Measurements from ENCODE around the gene SYNDIG1.

SYNDIG1 gene

GRCh38 chr20:24470746-24471582 is 1.5 kb downstream of the SYNDIG1 start:
- DNase-seq (ENCODE audit: low read depth in 1 of 2, low spot score in 1 of 2) = no peak

GRCh38 chr20:24472426-24472825 is 3.0 kb downstream of the SYNDIG1 start:
- DNase-seq (ENCODE audit: low read depth in 1 of 2, low spot score in 1 of 2) = no peak

DNA sequence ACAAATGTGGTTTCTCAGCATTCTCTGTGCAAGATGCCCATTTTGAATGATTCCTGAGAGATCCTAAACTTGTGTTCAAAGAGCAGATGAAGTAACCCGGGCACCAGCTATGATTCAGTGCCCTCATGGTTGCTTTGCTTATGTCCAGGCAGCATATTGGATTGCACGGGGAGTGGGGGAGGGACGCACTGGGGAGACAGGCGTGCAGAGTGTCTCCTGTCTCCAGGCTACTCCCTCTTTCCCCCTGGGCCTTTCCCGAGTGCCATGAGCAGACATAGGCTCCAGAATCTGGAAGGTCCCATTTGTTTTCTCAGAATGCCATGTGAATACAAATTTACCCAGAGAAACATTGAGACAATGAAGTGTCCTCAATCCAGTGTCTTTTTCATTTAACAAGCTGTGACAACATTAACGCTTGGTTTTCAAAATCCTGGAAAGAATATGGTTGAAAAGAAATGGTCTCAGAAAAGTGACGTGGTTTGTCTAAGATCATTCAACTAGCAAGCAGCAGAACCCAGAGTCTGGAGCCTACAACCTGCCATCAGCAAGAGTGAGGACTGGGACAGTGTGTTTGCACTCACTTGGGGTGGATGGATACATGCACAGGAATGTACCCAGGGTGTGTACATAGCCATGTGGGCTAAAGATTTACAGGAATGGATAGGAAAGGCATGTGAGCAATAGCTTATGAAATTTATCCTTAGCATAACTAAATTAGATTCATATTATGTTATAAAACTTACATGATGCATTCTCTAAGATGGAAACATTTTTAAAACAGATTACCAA is 4.2 kb downstream of the SYNDIG1 start:
- no peak for DNase-seq (ENCODE audit: low read depth in 1 of 2, low spot score in 1 of 2)

DNA sequence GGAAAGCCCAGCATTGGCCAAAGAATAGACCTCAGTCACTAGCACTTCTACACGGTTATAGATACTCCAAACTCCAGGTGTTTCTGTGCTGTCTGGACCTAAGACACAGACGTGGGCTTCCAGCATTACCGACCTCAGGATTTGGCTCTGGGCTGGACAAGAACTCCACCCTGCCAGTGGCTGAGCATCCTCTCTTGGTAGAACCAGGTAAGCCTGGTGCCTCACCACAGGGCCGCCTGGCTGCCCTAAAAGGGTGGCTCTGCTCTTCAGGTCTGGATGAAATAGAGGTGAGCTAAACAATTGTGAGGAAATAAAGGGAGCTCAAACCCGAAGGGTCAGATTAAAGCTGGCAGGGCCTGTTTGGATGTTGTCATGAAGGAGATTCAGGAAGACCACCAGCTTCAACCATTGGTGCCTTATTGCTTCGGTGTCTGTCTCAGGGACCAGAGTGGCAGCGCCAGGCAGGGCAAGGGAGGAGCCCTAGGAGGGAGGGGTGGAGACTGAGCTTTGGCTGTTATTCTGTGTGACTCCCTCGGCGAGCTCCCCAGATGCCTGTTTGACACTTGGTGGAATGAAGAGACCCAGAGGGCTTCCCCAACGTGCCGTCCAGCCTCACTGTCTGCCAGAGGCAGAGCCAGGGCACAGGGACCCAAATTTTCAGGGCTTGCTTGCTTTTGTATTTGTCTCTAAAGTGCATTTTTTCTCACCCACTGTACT is 8.6 kb downstream of the SYNDIG1 start:
- DNase-seq (ENCODE audit: low read depth in 1 of 2, low spot score in 1 of 2) = no peak

GRCh38 chr20:24478584-24478983 is 9.2 kb downstream of the SYNDIG1 start:
- DNase-seq (ENCODE audit: low read depth in 1 of 2, low spot score in 1 of 2) = no peak

- no peak for DNase-seq (ENCODE audit: low read depth in 1 of 2, low spot score in 1 of 2)
Measured at GRCh38 chr20:24479106-24479505, 9.7 kb downstream of the SYNDIG1 start.

GRCh38 chr20:24479595-24479994 is 10.2 kb downstream of the SYNDIG1 start:
- DNase-seq (ENCODE audit: low read depth in 1 of 2, low spot score in 1 of 2) = no peak

GRCh38 chr20:24480509-24480908 is 11.1 kb downstream of the SYNDIG1 start:
- DNase-seq (ENCODE audit: low read depth in 1 of 2, low spot score in 1 of 2) = no peak

DNA sequence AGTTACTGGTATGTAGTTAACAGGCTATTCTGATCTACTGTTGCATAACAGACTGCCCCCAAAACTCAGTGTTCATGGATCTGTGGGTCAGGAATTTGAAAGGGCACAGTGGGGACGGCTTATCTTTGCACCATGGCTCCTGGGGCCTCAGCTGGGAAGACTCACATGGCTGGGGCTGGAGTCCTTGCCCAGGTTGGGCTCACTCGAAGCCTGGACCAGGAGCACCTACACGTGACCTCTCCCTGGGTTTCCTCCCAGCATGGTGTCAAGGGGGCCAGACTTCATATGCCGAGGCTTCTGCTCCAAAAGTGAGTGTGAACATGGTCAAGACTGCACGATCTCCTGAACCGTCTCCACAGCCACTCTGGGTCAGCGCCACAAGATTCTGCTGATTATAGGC is 11.7 kb downstream of the SYNDIG1 start:
- no peak for DNase-seq (ENCODE audit: low read depth in 1 of 2, low spot score in 1 of 2)

- DNase-seq (ENCODE audit: low read depth in 1 of 2, low spot score in 1 of 2) = no peak
Measured at GRCh38 chr20:24483435-24484080, 14.1 kb downstream of the SYNDIG1 start.

GRCh38 chr20:24484081-24484450 is 14.6 kb downstream of the SYNDIG1 start:
- no peak for DNase-seq (ENCODE audit: low read depth in 1 of 2, low spot score in 1 of 2)

DNA sequence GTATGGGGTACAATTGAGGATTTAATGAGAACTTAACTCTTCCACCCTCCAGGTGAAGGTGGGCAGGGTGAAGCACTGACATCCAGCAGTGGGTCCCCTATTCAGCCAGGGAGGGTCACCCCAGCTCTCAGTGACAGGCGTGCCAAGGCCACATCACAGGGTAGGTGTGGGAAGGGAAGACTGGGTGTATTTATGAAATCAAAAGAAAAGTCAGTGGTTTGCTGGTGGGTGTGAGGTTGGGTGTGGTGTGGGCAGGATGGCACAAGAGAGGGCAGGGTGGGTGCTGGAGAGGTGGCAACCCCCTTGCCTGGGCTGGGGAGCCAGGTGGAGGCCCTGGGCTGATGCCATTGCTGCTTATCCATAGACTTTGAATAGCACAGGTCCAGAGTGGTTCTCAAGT is 16.6 kb downstream of the SYNDIG1 start:
- DNase-seq (ENCODE audit: low read depth in 1 of 2, low spot score in 1 of 2) = no peak

DNA sequence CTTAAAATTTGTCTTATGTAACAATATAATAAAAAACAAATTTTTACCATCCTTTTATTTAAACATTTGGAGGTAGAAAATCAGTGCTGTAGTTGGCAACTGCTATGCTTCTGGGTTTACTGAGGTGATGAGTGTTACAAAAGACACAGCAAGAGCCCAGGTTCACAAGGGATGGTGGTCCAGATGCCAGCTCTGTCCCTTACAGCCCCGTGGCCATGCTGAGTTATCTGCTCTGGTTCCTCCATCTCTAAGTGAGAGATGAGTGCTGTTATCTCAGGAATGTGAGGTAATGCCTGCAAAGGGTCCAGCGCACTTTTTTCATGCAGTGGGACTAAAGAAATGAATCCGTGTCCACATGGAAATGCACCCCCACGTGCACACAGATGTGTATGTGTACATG is 17.8 kb downstream of the SYNDIG1 start:
- no peak for DNase-seq (ENCODE audit: low read depth in 1 of 2, low spot score in 1 of 2)

- DNase-seq (ENCODE audit: low read depth in 1 of 2, low spot score in 1 of 2) = no peak
Measured at GRCh38 chr20:24487648-24488047, 18.2 kb downstream of the SYNDIG1 start.

DNA sequence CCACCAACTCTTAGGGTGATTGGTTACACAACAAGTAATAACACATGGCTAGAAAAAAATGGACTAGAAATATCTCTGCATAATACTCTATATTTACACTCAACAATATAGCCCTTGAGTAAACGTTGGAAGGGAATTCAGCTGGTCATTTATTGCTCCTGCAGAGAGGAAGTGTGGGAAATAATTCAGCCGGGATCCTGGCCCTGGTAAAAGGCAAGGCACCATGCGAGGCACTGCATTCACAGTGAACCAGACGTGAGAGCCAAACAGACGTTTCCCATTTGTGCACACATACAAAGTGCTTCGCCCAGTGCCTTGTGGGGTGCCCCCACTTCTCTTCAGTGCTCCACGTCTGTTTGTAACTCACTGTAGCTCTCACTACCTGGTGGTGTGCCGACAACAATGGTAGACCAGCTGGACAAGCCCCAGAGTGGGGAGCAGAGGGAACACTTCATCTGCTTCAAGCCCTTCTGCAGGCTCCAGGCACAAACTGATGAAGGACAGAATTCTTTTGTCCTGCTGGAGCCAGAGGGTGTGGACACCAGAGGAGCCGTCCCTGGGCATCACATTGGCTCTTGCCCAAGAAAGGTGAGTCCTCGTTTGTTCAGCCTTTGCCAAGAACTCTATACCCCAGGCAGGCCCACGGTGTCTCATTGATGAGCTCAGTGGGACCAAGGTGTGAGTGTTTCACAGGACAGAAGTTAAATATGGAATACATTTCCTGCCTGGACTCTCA is 18.8 kb downstream of the SYNDIG1 start:
- DNase-seq (ENCODE audit: low read depth in 1 of 2, low spot score in 1 of 2) = no peak

DNA sequence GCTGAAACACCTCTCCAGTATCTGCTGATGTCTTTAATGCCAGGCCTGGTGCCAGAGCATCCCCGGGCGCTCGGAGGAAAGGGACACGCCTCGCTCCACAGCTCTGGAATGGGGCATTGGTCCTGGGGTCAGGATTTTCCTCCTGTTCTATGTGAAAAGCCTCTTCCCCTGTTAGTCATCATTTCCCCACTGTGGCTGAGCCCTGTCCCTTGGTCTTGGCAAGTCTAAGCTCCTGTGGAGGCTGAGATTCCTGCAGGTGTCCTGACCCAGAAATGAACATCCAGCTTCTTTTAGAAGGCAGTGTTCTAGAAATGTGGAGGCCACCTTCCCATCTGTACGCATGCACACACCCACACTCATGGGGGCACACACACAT is 19.4 kb downstream of the SYNDIG1 start:
- DNase-seq (ENCODE audit: low read depth in 1 of 2, low spot score in 1 of 2) = no peak

DNA sequence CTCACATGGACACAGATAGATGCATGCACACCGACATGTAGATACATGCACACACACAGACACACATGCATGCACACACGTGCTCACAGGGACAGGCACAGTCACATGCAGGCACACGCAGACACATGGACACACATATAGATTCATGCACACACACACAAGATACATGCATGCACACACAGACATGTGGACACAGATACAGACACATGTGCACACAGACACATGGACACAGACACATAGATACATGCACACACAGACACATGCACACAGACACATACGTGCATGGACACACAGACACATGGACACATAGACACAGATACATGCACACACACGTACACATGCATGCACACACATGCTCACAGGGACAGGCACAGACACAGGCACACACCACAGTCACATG is 19.8 kb downstream of the SYNDIG1 start:
- DNase-seq (ENCODE audit: low read depth in 1 of 2, low spot score in 1 of 2) = no peak

GRCh38 chr20:24489631-24490260 is 20.3 kb downstream of the SYNDIG1 start:
- DNase-seq (ENCODE audit: low read depth in 1 of 2, low spot score in 1 of 2) = no peak

DNA sequence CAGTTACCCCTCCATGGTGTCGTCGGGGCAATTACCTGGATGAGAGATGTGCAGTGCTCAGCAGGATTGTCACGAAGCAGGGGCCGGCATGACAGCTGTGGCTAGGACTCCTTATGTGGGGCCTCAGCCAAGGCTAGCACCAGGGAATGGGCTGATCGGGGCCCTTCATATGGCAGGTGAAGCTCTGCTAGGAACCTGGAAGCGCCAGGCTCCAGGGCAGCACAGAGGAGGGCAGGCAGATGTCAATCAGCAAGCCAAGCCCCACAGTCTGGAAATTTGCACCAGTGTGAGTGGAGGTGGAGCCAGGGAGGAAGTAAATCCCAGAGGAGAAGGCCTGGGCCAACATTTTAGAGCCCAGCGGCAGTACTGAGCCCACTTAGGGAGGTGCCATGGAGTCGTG is 21.2 kb downstream of the SYNDIG1 start:
- no peak for DNase-seq (ENCODE audit: low read depth in 1 of 2, low spot score in 1 of 2)

DNA sequence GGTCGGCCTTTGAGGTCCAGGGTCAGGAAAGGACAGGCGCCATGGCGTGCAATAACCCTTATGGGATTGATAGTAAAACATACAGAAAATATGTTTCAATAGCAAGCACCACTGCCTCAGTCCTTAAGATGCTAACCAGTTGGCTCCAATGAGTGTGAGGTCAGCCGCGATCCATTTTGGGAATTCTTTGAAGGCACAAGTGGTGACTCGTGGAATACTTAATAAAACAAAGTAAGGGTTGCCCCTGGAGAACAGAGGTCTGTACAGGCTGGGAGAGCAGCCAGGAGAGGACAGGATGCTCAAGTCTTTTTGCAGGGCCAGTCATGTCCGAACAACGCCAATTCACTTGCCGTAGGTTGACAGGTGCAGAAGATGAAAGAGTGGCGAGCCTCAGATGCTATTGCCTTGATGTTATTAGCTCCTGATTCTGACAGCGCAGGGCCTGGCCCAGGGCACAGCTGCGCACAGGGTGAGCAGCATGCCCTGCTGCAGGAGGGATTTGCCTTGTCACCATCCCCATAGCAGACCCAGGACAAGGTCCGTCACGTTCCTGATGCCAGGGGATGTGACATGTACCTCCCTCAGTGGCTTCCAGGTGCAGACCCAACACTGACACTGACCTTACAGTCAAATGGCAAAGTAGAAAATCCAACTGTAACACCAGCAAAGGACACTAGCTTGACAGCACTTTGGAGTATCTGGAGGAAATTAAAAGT is 21.8 kb downstream of the SYNDIG1 start:
- no peak for DNase-seq (ENCODE audit: low read depth in 1 of 2, low spot score in 1 of 2)
